ENCODE results near the gene DDIT3.
A peak's percentile ranks its signal among the peaks of the same experiment; 100 is the strongest.
"Not testable (repeated sequence)": the region's sequence is repeated elsewhere in the genome, so short reads cannot be mapped to it uniquely, and the experiment has no call there.

Gene DDIT3

DNA sequence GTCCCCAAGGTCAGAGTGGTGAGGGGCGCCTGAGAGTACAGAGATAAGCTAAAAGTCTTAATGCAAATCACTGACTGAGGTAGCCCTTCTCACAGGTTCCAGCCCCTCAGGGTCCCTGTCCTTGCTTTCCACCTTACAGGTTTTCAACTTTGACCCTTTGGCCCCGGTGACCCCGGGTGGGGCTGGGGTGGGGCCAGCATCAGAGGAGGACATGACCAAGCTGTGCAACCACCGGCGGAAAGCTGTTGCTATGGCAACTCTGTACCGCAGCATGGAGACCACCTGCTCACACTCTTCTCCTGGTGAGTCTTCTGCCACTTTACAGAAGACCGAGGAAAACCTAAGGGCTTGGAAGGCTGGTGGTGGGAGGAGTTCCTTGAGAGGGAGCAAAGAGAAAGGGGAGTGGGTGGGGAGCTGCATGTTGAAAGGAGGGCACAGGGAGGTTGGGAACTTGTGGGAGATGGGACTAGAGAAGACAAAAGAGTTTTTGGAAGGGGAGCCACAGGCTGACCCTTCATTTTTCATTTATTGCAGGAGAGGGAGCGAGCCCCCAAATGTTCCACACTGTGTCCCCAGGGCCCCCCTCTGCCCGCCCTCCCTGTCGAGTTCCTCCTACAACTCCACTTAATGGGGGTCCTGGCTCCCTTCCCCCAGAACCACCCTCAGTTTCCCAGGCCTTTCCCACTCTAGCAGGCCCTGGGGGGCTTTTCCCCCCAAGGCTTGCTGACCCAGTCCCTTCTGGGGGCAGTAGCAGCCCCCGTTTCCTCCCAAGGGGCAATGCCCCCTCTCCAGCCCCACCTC lies 4.7 kb upstream of the DDIT3 start:
- no peak for DNase-seq

DNA sequence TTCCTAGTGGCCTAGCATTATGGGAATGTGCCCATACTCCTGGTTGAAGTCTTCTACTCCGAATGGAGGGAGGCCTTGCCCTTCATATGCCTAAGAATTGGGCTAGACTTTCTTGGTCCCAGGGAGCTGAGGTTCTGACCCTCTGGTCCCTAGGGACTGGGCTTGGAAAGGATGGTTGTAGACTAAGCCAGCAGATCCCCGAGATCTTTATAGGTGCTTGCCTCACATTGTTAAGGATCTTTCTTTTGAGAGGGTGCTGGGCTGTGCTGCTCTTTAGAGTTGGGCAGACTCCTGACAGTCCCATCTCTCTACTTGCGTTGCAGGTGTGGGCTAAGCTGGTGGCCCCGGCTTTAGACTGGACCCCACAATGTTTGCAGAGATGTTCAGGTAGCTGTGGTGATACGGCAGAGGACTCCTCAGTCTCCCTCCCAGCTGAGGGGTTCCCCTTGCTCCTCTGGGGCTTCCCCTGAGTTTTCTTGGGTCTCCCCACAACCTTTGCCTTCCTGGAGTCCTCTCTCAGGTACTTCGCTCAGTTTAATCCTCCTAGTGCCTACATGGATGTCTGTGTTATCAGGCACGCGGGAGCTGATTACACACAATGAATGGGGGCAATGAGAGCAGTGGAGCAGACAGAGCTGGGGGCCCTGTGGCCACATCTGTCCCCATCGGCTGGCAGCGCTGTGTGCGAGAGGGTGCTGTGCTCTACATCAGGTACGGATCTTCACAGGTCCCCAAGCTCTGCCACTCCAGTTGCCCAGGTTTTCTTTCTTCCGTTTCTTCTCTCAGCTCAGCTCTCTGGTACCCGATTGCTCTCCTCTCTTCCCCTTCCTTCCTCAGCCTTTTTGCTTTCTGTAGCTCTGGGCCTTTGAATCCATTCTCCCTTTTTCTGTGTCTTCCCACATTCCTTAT lies 3.6 kb upstream of the DDIT3 start:
- DNase-seq, result no peak

DNA sequence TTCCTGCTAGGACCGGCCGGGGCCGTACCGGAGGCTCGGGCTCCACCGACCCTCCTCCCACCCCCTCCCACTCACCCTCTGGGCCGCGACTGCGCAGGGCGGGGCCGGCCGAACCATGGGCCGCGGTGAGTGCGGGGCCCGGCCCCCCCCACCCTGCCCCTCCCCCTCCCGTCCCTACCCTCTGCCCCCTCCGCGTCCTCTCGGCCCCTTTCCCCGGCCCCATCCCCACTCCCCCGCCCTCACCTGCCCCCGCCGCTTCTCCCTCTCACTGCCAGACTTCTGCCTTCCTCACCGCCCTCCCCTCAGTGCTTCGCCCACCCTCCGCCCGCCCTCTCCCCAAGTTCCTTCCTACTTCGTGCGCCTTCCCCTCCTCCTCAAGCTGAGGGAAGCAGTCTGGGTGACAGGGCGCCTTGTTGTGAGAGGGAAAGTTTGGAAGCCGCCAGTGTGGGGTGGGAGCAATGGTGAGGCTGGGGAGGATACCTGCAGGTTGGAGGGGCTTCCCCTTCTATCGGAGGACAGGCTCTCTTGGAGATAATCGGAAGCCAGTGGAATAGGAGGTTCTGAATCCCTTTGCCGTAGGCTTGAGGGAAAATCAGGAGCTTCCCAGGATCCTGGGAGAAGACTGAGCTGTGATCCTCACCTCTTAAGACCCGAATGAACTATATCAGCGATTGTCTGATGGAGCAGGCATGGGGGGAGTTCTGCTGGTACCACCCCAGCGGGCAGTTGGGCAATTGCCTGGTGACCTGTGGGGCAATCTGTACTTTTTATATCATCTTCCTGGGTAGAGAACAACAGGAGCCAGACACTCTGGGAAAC lies 2.8 kb upstream of the DDIT3 start:
- no peak for DNase-seq

DNA sequence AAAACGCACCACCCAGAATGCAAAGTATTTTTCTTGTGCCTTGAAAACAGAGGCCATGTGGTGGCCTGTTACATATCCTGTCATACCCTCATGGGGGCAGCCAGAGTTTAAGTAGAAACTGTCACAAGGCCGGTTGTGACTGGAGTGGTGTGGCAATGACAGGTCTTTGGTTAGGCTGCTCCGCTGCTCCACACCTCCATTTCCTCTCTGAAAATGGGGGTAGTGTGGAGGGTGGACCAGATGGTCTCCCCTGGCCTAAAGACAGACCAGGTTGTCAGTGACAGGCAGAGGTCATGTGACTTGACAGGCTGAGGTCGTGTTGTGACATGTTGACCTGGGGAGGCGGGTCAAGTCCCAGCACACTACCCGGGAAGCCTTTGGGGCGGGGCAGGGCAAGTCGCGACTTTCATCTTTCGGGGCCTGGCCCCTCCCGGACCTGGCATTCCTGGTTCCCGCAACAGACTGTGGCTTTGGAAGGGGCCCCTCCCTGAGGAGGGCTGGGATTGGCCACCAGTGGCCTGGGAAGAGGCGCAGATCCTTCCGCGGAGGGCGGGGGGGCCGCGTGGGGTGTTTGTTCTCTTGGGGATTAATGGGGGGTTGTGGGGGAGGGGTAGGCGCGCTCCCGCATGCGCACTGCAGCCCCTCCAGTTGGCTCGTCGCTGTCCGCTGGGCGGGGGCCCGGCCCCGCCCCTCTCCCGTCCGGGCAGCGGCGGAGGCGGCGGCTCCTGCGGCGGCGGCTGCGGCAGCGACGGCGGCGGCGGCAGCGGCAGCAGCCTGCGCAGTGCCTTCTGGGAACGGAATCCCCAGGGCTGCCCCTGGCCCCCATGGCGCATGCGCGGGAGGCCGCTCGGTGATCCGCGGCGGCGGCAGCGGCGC lies 1.9 kb upstream of the DDIT3 start, which contains the start of gene MBD6:
Gene MBD6 (plus strand): TSS at position 814 of the 876 bp plus-strand sequence. CDS start 1,480 bp downstream, outside the sequence.
- DNase-seq, result peak; percentile 81

DNA sequence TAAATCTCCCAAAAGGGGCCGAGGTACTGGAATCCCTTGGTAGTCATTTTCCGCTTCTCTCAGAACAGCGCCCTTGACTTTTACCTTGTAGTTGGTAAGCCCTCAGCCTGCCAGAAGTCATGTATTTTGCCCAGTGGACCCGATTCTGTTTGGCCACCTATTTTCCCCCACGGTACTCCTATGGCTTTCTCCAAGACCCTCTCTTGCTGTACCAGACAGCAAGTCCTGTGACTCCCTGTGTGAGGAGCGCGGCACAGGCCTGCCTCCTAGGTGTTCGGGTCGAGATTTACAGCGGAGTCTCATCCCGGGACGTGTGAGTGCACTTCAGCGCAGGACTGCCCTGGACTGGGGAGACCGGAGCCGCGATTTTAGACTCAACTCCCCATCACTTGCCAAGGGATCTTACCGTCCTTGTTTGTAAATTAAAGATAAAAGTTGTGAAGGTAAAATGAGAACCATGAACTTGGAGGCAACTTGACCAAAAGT lies 1.3 kb upstream of the DDIT3 start:
- DNase-seq, result peak; percentile 38

GRCh38 chr12:57519796-57520052 lies 590 bp downstream of the DDIT3 start:
- DNase-seq, result no peak

- DNase-seq, result no peak
Observed at GRCh38 chr12:57518920-57519795, 1.2 kb downstream of the DDIT3 start.

DNA sequence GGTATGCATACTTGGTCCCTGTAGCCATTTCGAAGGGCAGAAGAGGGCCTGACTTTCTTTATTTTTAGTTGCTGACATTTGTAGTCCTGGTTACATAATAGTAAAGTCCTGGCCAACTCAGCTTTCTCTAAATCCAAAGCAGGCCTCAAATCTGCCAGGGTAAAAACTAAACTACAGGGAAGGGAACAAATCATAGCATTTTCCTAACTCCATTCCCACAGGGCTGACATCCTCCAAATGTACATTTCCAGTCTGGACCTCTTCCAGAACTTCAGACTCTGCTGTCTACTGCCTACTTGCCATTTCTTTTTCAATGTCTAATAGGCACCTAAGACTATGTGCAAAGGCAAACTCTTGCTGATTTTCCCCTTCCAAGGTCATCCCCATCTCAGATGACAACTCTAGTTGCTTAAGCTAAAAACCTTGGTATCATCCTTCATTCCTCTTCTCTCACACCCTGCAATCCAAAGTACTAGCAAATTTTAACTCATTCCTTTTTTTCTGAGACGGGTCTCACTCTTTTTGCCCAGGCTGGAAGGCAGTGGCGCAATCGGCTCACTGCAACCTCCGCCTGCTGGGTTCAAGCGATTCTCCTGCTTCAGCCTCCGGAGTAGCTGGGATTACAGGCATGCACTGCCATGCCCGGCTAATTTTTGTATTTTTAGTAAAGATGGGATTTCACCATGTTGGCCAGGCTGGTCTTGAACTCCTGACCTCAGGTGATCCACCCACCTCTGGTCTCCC lies 2.0 kb downstream of the DDIT3 start:
- DNase-seq, result no peak

- not testable (repeated sequence) for DNase-seq
Observed at GRCh38 chr12:57517718-57518117, 2.6 kb downstream of the DDIT3 start.

- DNase-seq, result no peak
Observed at GRCh38 chr12:57517187-57517586, 3.1 kb downstream of the DDIT3 start.

DNA sequence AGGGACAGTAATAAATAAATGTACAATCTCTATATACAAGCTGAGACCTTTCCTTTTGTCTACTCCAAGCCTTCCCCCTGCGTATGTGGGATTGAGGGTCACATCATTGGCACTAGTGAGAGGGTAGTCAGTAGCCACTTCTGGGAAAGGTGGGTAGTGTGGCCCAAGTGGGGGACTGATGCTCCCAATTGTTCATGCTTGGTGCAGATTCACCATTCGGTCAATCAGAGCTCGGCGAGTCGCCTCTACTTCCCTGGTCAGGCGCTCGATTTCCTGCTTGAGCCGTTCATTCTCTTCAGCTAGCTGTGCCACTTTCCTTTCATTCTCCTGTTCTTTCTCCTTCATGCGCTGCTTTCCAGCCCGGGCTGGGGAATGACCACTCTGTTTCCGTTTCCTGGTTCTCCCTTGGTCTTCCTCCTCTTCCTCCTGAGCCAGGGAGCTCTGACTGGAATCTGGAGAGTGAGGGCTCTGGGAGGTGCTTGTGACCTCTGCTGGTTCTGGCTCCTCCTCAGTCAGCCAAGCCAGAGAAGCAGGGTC lies 3.6 kb downstream of the DDIT3 start:
- DNase-seq, result no peak

DNA sequence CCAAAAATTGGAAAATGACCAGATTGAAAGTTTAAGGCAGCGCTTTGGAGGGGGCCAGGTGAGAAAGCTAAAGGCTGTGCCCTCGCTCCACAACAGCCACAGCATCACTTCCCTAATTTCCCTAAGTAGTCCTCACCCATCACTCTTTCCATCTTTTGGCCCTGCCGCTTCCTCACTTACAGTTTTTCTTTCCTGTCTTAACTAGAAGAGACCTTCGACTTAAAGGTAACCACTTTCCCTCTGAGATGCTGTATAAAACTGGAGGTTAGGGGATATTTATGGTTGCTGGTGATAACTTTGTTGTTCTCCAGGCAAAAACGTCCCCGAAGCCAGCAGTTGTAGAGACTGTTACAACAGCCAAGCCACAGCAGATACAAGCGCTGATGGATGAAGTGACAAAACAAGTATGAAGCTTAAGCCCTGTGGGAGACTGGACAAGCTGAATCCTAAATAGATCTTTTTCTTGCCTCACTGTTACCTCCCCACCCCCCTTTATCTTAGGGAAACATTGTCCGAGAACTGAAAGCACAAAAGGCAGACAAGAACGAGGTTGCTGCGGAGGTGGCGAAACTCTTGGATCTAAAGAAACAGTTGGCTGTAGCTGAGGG lies 4.3 kb downstream of the DDIT3 start:
- DNase-seq, result no peak

DNA sequence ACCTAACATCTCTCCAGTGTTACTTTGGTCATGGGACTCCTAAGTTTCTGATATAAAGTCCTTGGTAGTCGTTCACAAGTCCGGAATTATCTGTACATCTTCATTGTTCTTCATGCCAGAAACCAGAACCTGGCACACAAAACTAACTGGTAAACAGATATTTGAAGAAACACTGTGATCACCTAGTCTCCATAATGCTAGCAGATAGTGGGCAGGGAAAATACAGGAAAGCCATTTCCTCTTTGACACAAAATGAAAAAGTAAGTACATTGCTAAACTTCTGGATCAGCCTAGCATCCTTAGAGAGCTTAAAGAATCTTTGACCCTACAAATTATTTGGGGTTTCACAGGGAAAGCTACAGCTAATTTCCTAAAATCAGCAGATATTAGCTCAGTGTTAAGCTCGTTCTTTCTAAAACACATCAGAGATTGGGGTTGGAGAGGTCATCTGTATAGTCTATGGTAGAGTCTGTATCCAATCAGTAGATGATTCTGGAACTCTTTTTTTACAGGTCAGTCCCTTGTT lies 4.8 kb downstream of the DDIT3 start:
- DNase-seq, result no peak

GRCh38 chr12:57514720-57515407 lies 5.5 kb downstream of the DDIT3 start:
- no peak for DNase-seq

GRCh38 chr12:57514246-57514645 lies 6.1 kb downstream of the DDIT3 start:
- DNase-seq, result not testable (repeated sequence)

GRCh38 chr12:57513677-57514076 lies 6.6 kb downstream of the DDIT3 start:
- not testable (repeated sequence) for DNase-seq

- DNase-seq, result no peak
Observed at GRCh38 chr12:57513266-57513665, 7.0 kb downstream of the DDIT3 start.

DNA sequence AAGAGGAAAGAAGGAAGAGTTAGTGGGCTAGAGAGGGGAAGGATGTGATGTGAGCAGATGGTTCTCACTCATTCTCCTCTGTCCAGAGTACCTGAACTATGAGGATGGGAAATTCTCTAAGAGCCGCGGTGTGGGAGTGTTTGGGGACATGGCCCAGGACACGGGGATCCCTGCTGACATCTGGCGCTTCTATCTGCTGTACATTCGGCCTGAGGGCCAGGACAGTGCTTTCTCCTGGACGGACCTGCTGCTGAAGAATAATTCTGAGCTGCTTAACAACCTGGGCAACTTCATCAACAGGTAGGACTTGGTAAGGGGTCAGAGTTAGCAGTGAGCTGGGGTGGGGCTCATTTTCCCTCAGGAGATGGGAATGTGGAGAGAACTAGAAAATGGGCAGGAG lies 7.6 kb downstream of the DDIT3 start:
- no peak for DNase-seq
